Stomach (tissue), 4 donors: ENCODE results near the gene ALG5.

Source experiments
- EP300 ChIP-seq: sonication (generic); formaldehyde crosslinking; IDR thresholded peaks from one replicate; pipeline ENCODE4 v1.6.1; 2017; ENCODE audit warnings: antibody characterized with exemption
- POLR2A ChIP-seq, 4 donors: fragments of 450-650 bp; IDR thresholded peaks; one replicate each; pipeline ENCODE4 v1.6.1; 2016; ENCODE audit warnings: antibody characterized with exemption in 4 of 4, control low read depth in 2 of 4, mild to moderate bottlenecking in 1 of 4, moderate library complexity in 1 of 4
- POLR2AphosphoS5 ChIP-seq, 3 donors: sonication (generic); formaldehyde crosslinking; IDR thresholded peaks; one replicate each; pipeline ENCODE4 v1.6.1; 2016; ENCODE audit warnings: antibody characterized with exemption in 3 of 3
- TF ChIP-seq, protein P1 (sequence below), 7 experiments: fragments of 450-650 bp in 4 of 7; fragments of 200-600 bp in 3 of 7; sonication (generic) in 3 of 7; IDR thresholded peaks; one replicate each; pipeline ENCODE4 v1.5.1; 2016 to 2019; ENCODE audit warnings: antibody characterized with exemption in 7 of 7, control low read depth in 2 of 7, mild to moderate bottlenecking in 1 of 7

DNA sequence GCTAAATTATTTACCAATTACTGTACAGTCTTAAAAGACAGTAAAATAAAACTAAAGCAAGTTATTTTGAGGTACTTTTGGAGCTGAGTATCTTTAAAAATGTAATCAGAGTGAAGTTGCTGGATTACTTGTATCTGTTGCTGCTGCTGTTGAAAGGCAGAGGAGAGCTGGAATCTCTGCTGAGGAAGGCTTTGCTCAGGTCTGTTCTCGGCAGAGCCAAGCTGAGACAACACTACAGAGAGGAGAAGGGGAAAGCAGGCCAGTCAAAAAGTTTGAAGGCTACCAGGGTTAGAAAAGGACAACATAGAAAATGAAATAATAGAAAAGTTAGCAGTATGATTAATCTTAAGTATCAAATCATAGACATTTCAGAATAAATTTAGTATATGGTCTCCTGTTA, 11.3 kb upstream of the ALG5 start:
- TF ChIP-seq POLR2AphosphoS5 (IDR thresholded peaks at IDR 0.05) (no peak), EP300 (no peak), POLR2A (IDR thresholded peaks at IDR 0.05) (no peak)
- TF ChIP-seq, protein P1, sequence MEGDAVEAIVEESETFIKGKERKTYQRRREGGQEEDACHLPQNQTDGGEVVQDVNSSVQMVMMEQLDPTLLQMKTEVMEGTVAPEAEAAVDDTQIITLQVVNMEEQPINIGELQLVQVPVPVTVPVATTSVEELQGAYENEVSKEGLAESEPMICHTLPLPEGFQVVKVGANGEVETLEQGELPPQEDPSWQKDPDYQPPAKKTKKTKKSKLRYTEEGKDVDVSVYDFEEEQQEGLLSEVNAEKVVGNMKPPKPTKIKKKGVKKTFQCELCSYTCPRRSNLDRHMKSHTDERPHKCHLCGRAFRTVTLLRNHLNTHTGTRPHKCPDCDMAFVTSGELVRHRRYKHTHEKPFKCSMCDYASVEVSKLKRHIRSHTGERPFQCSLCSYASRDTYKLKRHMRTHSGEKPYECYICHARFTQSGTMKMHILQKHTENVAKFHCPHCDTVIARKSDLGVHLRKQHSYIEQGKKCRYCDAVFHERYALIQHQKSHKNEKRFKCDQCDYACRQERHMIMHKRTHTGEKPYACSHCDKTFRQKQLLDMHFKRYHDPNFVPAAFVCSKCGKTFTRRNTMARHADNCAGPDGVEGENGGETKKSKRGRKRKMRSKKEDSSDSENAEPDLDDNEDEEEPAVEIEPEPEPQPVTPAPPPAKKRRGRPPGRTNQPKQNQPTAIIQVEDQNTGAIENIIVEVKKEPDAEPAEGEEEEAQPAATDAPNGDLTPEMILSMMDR (IDR thresholded peaks at IDR 0.05): no peak
